BLaER1 treated with 17β-estradiol and CSF1 and Interleukin-3, amounts not matched to agents 10 nM and 100 nM (cell line): Measurements from ENCODE around the gene ADCK1.
"Not testable (repeated sequence)": the region's sequence is repeated elsewhere in the genome, so short reads cannot be mapped to it uniquely, and the experiment has no call there.

Experiments
- H3K27ac ChIP-seq, 11 experiments: shearing (Covaris generic); formaldehyde crosslinking; 2 replicates each; pipeline ENCODE4 v1.8.1; 2022
- H3K27me3 ChIP-seq, 11 experiments: shearing (Covaris generic); formaldehyde crosslinking; 2 replicates each; pipeline ENCODE4 v1.8.1; 2022
- H3K36me3 ChIP-seq, 11 experiments: shearing (Covaris generic); formaldehyde crosslinking; 2 replicates each; pipeline ENCODE4 v1.8.1; 2022
- H3K4me1 ChIP-seq, 10 experiments: shearing (Covaris generic); formaldehyde crosslinking; 2 replicates each; pipeline ENCODE4 v1.8.1; 2022
- H3K4me2 ChIP-seq, 11 experiments: shearing (Covaris generic); formaldehyde crosslinking; 2 replicates each; pipeline ENCODE4 v1.8.1; 2022
- H3K4me3 ChIP-seq, 10 experiments: shearing (Covaris generic); formaldehyde crosslinking; 2 replicates each; pipeline ENCODE4 v1.8.1; 2022
- H3K9ac ChIP-seq, 11 experiments: shearing (Covaris generic); formaldehyde crosslinking; 2 replicates each; pipeline ENCODE4 v1.8.1; 2022
- H3K9me3 ChIP-seq, 11 experiments: shearing (Covaris generic); formaldehyde crosslinking; replicated peaks in 1 of 11; 2 replicates each; pipeline ENCODE4 v1.8.1; 2022
- H4K20me1 ChIP-seq, 11 experiments: shearing (Covaris generic); formaldehyde crosslinking; 2 replicates each; pipeline ENCODE4 v1.8.1; 2022
- Cebpa-rat ChIP-seq, 11 experiments: shearing (Covaris generic); IDR thresholded peaks; 2 replicates each; pipeline ENCODE4 v1.8.1; 2022

Gene ADCK1

DNA sequence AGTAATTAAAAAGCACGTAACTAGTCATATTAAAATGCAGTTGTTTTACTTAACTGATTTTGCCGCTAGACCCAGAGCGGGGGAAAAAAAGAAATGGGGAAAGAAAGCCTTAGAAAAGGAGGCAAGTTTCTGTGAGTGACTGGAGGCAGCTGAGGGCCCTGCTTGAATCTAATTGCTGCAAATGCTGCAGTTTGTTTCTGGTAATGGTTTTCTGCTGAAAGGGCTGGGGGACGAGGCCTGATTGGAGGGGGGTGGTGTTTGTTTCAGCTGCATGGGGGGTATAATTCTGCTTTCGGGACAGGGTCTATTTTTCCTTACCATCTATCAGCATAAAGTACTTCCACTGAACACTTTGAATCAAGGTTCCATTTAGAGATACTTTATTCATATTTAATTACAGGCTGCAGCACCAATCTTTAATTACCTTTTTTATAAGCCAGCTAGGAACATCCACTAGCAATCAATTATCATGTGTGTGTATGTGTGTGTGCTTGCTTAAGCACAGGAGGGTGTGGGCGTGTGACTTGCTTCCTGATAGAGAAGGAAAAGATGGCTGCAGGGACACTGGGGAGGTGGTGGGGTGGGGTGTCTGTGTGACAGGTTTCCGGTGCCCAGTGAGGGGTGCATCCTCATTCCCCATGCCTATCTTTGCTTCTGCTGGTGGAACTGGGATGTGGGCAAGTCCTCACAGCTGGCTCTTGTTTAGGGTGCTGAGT, 83.4 kb downstream of the ADCK1 start:
- Histone ChIP-seq H3K9ac (peak overlapping the region in 10 of 11 experiments; percentile 17 to 70 (median 43); a peak in 16 of 22 replicates), H3K27me3 (no peaks in the 10 kb centered on the region), H3K4me2 (peak overlapping the region; percentile 67 to 96 (median 86))

DNA sequence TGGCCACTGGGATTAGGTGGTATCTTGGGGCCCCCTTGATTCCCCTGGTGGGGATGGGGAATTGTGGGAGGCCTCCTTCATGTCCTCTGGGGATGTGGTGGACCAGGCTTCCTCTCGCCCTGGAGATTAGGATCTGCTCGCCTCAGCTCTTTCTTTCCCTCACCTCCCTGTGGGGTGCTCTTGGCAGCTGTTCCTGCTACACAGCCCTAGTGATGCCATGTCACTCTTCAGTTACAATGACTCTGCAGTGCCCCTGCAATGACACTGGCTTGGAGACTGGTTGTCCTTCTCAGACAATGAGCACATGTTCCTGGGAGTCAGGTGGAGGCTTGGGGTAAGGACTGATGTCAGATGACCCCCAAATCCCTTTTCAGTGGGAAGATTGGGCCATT, 83.9 kb downstream of the ADCK1 start:
- Histone ChIP-seq H3K27ac (peak overlapping the region in 9 of 11 experiments; percentile 40 to 80 (median 56); a peak in 18 of 22 replicates), H3K4me2 (peak overlapping the region; percentile 67 to 96 (median 86)), H3K4me1 (peaks cover 23 to 42% (median 36%) of the 10 kb centered on the region in 10 experiments)

More for the DNA sequence above, 83.4 kb downstream of the ADCK1 start:
- H3K4me1 ChIP-seq = peaks cover 23 to 42% (median 36%) of the 10 kb centered on the region in 10 experiments
- H3K36me3 ChIP-seq = peaks cover 4 to 20% (median 12%) of the 10 kb centered on the region in 11 experiments; a peak in 18 of 22 replicates
- peak overlapping the region in 2 of 10 experiments; percentile 2 to 28; a peak in 1 of 20 replicates for H3K4me3 ChIP-seq
- H3K27ac ChIP-seq = peak overlapping the region in 9 of 11 experiments; percentile 40 to 80 (median 56); a peak in 18 of 22 replicates
- peaks cover 5 to 14% (median 7%) of the 10 kb centered on the region in 11 experiments; a peak in 21 of 22 replicates for H3K9me3 ChIP-seq
- H4K20me1 ChIP-seq = no peaks in the 10 kb centered on the region; a peak in 1 of 22 replicates
- no peak for TF ChIP-seq Cebpa-rat (IDR thresholded peaks at IDR 0.05)

DNA sequence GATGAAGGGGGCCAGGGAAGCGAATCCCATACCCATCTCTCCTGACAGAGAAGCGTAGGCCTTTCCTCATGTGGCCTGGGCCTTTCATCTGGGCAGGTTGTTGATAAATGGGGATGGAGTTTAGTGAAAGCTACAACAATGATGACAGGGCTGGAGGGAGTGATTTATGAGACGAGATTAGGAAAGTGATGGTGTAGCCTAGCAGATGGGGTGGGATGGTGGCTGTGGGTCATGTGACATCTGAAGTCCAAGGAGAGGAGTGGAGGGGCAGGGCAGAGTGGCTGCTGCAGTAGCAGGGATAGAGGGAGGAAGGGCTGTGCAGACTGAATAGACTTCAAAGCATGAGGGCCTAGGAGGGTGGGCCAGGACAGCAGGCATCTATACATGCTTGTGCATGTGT, 85.5 kb downstream of the ADCK1 start:
- H3K9me3 ChIP-seq = peaks cover 18 to 34% (median 24%) of the 10 kb centered on the region in 11 experiments
- no peaks in the 10 kb centered on the region; a peak in 1 of 22 replicates for H4K20me1 ChIP-seq
- peaks cover 10 to 35% (median 20%) of the 10 kb centered on the region in 11 experiments; a peak in 18 of 22 replicates for H3K36me3 ChIP-seq
- H3K27me3 ChIP-seq = no peaks in the 10 kb centered on the region
- H3K4me2 ChIP-seq = 0 out of 22 replicates have a peak overlapping the region, but pooled peaks of 1 of the 11 experiments have one; percentile 93
- peak overlapping the region in 1 of 11 experiments; percentile 79; a peak in 1 of 22 replicates for H3K27ac ChIP-seq
- H3K4me3 ChIP-seq = no peak overlapping the region
- H3K4me1 ChIP-seq = peaks cover 23 to 42% (median 38%) of the 10 kb centered on the region in 10 experiments
- TF ChIP-seq Cebpa-rat (IDR thresholded peaks at IDR 0.05) = no peak
- no peak overlapping the region for H3K9ac ChIP-seq

More for the DNA sequence above, 83.9 kb downstream of the ADCK1 start:
- no peaks in the 10 kb centered on the region for H3K27me3 ChIP-seq
- H3K36me3 ChIP-seq = peaks cover 10 to 26% (median 17%) of the 10 kb centered on the region in 11 experiments; a peak in 18 of 22 replicates
- TF ChIP-seq Cebpa-rat (IDR thresholded peaks at IDR 0.05) = no peak
- peaks cover 11 to 20% (median 12%) of the 10 kb centered on the region in 11 experiments for H3K9me3 ChIP-seq
- H4K20me1 ChIP-seq = no peaks in the 10 kb centered on the region; a peak in 1 of 22 replicates
- no peak overlapping the region for H3K4me3 ChIP-seq
- H3K9ac ChIP-seq = peak overlapping the region in 4 of 11 experiments; percentile 28 to 70 (median 52); a peak in 5 of 22 replicates

DNA sequence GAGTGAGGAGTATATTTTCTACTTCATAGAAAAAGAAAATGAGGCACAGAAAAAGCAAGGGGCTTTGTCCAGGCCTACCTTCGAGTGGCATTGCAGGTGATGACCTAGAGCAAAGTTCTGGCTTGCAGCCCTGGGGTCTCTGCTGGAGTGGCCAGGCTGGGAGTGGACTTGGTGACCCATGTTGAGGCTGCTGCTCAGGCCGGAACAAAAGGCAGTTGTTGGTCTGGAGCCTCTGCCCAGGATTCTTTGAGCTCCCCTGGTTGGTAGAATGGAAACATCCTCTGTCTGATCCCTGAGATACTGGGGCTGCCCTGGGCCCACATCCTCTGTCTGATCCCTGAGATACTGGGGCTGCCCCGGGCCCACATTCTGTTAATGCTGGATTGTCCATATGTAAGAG, 86.1 kb downstream of the ADCK1 start:
- Histone ChIP-seq H3K4me2 (no peak overlapping the region), H3K9ac (no peak overlapping the region), H3K4me1 (peaks cover 23 to 42% (median 38%) of the 10 kb centered on the region in 10 experiments), H4K20me1 (no peaks in the 10 kb centered on the region; a peak in 1 of 22 replicates), H3K9me3 (peaks cover 18 to 34% (median 25%) of the 10 kb centered on the region in 11 experiments), H3K4me3 (no peak overlapping the region), H3K27ac (no peak overlapping the region), H3K27me3 (no peaks in the 10 kb centered on the region), H3K36me3 (peaks cover 10 to 40% (median 20%) of the 10 kb centered on the region in 11 experiments; a peak in 18 of 22 replicates)
- no peak for TF ChIP-seq Cebpa-rat (IDR thresholded peaks at IDR 0.05)

DNA sequence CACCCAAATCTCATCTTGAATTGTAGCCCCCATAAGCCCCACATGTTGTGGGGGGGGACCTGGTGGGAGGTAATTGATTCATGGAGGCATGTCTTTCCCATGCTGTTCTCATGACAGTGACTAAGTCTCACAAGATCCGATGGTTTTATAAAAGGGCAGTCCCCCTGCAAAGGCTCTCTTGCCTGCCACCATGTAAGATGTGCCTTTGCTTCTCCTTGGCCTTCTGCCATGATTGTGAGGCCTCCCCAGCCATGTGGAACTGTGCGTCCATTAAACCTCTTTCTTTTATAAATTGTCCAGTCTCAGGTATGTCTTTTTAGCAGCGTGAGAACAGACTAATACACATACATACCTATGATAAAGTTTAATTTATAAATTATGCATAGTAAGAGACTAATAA, 89.0 kb downstream of the ADCK1 start:
- peaks cover 2 to 14% (median 11%) of the 10 kb centered on the region in 10 experiments for H3K4me1 ChIP-seq
- not testable (repeated sequence) for H3K9ac ChIP-seq

DNA sequence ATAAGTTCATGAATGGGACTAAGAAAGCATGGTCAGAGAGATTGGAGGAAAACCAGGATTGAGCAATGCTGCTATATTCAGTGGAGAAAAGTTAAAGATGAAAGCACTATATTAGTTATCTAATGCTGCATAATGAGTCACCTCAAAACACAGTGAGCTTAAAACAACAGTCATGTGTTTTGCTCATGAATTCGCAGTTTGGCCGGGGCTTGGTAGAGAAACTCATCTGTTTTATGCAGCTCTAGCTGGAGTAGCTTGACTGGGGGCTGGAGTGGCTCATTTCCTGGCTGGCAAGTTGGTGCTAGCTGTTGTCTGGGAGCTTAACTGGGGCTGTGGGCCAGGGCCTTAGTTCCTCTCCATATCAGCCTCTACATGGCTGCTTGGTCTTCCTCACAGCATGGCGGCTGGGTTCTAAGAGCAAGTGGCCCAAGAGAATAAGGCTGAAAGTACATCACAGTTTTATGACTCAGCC, 90.1 kb downstream of the ADCK1 start:
- no peak overlapping the region for H3K27ac ChIP-seq
- H3K9ac ChIP-seq = no peak overlapping the region
- TF ChIP-seq Cebpa-rat (IDR thresholded peaks at IDR 0.05) = no peak

More for the DNA sequence above, 89.0 kb downstream of the ADCK1 start:
- Histone ChIP-seq H3K36me3 (peaks cover 10 to 59% (median 20%) of the 10 kb centered on the region in 11 experiments; a peak in 18 of 22 replicates), H3K9me3 (peaks cover 18 to 34% (median 25%) of the 10 kb centered on the region in 11 experiments)
- H3K27me3 ChIP-seq, H3K27ac ChIP-seq, H3K4me2 ChIP-seq, H4K20me1 ChIP-seq, H3K4me3 ChIP-seq: not testable (repeated sequence)

DNA sequence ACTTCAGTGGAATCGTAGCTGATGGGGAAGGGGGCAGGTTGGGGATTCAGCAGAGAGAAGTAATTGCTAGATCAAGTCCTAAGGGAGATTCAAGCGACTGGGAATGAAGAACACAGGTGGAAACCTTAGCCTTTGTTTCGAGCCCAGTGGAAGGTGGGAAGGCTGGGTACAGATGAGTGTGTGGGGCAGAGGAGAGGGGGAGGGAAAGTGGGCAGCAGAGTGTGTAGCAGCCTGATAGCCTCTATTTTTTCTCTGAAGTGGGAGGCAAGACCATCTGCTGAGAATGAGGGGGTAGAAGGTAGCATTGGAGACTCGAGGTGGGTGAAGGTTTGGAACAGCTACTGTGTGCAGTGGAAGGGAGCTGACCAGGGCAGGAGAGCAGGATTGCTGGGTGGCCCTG, 91.0 kb downstream of the ADCK1 start:
- H3K36me3 ChIP-seq = peaks cover 10 to 59% (median 20%) of the 10 kb centered on the region in 11 experiments; a peak in 18 of 22 replicates
- H3K4me2 ChIP-seq = no peak overlapping the region
- 0 out of 20 replicates have a peak, but pooled peaks cover 0 to 8% (median 0%) of the 10 kb centered on the region in 10 experiments for H3K4me1 ChIP-seq
- H3K9ac ChIP-seq = no peak overlapping the region
- H3K9me3 ChIP-seq = peaks cover 18 to 34% (median 25%) of the 10 kb centered on the region in 11 experiments
- TF ChIP-seq Cebpa-rat (IDR thresholded peaks at IDR 0.05) = no peak
- no peaks in the 10 kb centered on the region for H3K27me3 ChIP-seq
- H3K4me3 ChIP-seq = no peak overlapping the region
- H4K20me1 ChIP-seq = no peaks in the 10 kb centered on the region
- no peak overlapping the region for H3K27ac ChIP-seq

More for the DNA sequence above, 90.1 kb downstream of the ADCK1 start:
- Histone ChIP-seq H3K9me3 (peaks cover 18 to 34% (median 25%) of the 10 kb centered on the region in 11 experiments), H4K20me1 (no peaks in the 10 kb centered on the region), H3K4me2 (no peak overlapping the region), H3K4me3 (no peak overlapping the region), H3K36me3 (peaks cover 10 to 59% (median 20%) of the 10 kb centered on the region in 11 experiments; a peak in 18 of 22 replicates), H3K4me1 (peaks cover 0 to 8% (median under 1%) of the 10 kb centered on the region in 10 experiments; a peak in 4 of 20 replicates), H3K27me3 (no peaks in the 10 kb centered on the region)

DNA sequence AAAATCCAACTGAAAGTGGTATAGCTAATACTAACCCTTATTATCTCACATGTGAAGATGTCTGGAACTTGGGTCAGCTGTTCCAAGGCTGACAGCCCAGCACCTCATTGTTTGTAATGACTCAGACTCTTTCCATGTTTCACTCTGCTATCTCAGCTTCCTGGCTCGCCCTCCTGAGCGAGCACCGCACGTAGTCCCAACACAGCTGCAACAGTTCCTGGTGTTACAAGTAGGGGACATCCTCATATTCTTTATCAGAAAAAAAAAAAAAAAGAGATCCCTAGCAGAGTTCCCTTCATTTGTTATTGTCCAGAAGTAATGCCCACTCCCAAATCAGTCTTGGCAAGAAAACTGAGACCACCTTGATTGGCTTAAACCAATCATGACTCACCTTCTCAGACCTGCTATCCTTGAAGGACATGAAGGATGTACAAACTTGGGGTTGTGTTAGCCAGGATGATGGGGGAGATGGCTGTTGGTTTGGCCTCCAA, 92.5 kb downstream of the ADCK1 start:
- Histone ChIP-seq H3K27ac (no peak overlapping the region), H3K9me3 (peaks cover 18 to 30% (median 25%) of the 10 kb centered on the region in 11 experiments), H3K27me3 (no peaks in the 10 kb centered on the region), H3K4me2 (no peak overlapping the region), H3K4me3 (no peak overlapping the region), H4K20me1 (no peaks in the 10 kb centered on the region), H3K4me1 (0 out of 20 replicates have a peak, but pooled peaks cover 0 to 8% (median 0%) of the 10 kb centered on the region in 10 experiments), H3K9ac (no peak overlapping the region), H3K36me3 (peaks cover 10 to 54% (median 19%) of the 10 kb centered on the region in 11 experiments; a peak in 18 of 22 replicates)
- no peak for TF ChIP-seq Cebpa-rat (IDR thresholded peaks at IDR 0.05)
